ENCODE data around the gene RPS6KA5.
"Not testable (repeated sequence)": the region's sequence is repeated elsewhere in the genome, so short reads cannot be mapped to it uniquely, and the experiment has no call there.

The RPS6KA5 gene

DNA sequence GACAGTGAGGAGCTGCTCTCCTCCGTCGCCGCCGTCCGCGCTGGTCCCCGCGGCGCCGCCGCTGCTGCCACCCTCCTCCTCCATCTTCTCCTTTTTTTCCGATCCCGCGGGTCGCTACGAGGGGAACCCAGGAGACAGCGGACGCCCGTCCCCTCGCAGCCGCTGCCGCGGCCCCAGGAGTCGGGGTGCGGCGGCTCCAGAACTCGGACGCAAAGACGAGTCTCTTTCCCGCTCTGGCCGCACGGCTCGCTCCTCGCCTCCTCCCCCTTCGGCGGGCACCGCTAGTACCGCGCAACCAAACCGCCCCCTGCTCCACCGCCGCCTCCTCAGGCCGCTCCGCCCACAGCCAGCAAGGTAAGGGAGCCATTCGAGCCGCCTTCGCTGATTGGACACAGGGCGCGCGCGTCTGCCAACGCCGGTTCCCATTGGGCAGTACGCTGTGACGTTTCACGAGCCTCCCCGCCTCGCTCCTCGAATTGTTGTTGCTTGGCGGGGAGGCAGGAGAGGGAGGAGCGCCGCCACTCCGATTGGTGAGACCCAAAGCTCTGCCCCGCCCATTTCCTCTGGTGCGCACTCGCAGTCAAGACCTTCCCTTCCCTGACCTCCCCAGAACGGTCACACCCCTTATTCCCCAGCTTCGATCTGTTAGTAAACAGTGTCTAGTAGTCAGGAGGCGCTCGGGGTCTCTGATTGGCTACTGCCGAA lies at the start of gene RPS6KA5:
RPS6KA5 (minus strand) TSS at position 291 of the 705 bp plus-strand sequence; CDS start at position 84, 207 bp downstream.
- peak; percentile 99 for DNase-seq (ENCODE audit: low read depth)

- no peak for DNase-seq (ENCODE audit: low read depth)
Measured at GRCh38 chr14:91108941-91109611, 48.6 kb upstream of the RPS6KA5 start.

- DNase-seq (ENCODE audit: low read depth) = no peak
Measured at GRCh38 chr14:91103116-91103515, 42.7 kb upstream of the RPS6KA5 start.

GRCh38 chr14:91100102-91100501 lies 39.7 kb upstream of the RPS6KA5 start:
- no peak for DNase-seq (ENCODE audit: low read depth)

- no peak for DNase-seq (ENCODE audit: low read depth)
Measured at GRCh38 chr14:91098591-91098990, 38.1 kb upstream of the RPS6KA5 start.

DNA sequence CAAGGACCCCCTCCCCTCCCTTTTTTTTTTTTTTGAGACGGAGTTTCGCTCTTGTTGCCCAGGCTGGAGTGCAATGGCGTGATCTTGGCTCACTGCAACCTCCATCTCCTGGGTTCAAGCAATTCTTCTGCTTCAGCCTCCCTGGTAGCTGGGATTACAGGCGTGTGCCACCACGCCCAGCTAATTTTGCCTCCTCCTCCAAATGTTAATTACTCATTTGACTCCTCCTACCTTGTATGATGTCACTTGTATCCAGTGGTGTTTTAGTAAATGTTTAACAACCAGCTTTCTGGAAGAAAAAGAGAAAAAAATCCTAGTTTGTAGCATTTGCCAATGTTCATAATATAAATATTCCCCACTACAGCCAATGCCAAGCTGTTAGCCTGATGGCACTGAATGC lies 37.2 kb upstream of the RPS6KA5 start:
- DNase-seq (ENCODE audit: low read depth) = not testable (repeated sequence)

DNA sequence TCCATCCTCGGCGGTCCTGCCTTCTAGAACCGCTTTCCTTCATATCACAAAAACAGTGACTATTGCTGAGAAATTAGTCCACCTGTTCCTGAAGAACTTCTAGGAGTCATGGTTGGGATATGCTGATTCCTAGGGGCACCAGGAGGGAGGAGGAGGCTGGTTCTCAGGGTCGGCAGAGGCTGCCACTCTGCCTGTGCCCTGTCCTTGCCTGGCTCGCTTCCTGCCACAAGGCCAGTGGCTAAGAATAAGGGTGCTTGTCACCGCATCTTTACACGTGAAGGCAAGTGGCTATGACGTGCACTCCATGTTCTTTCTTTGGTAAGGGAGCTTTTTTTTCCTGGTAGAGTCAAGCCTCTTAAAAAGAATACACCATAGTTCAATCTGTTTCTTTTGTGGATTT lies 34.7 kb upstream of the RPS6KA5 start:
- no peak for DNase-seq (ENCODE audit: low read depth)

- no peak for DNase-seq (ENCODE audit: low read depth)
Measured at GRCh38 chr14:91094772-91095171, 34.3 kb upstream of the RPS6KA5 start.

GRCh38 chr14:91093743-91094472 lies 33.5 kb upstream of the RPS6KA5 start:
- DNase-seq (ENCODE audit: low read depth) = not testable (repeated sequence)

GRCh38 chr14:91092073-91092472 lies 31.6 kb upstream of the RPS6KA5 start:
- DNase-seq (ENCODE audit: low read depth) = no peak

GRCh38 chr14:91090743-91091142 lies 30.3 kb upstream of the RPS6KA5 start:
- DNase-seq (ENCODE audit: low read depth) = no peak

DNA sequence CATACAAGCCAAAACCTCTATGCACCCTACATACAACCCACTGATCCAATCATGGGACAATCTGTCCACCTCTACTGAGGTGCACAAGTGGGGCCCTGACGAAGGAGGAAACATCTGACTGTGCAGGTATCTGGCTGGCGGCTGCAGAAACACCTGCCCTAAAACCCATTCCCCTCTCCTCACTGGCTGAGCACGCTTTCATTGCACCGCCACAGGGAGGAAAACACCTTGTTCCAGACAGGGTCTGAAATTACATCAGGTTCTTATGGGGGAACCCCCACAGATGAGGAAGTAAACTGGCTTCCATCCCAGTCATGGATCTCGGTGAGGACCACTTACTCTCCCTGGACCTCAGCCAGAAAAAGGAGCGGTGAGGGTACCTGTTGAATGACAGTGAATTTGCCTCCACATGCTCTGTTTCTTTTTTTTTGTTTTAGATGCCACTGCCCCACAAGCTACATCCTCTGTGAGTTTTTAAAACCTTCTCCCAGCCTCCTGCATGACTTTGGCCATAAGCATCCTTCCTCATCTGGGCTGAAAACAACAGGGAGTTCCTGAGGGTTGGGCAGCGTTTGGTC lies 29.6 kb upstream of the RPS6KA5 start:
- no peak for DNase-seq (ENCODE audit: low read depth)

GRCh38 chr14:91088585-91089235 lies 28.3 kb upstream of the RPS6KA5 start:
- DNase-seq (ENCODE audit: low read depth) = no peak

DNA sequence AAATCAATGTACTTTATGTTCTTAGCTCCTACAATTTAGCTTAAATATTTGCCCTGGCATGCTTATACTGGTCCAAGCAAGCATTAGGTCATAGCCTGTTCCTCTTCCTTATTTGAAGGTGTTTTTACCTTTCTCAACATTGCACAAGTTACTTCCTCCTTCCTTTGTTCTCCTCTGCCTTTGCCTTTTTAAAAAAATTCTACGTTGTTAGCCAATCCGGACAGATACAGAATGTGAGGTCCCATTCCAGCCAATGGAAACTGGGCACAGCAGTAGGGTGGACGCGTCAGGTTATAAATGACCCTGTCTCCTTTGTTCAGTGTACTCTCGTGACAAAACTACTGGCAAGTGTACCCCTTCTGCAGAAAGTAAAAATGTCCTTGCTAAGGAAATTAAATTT lies 27.0 kb upstream of the RPS6KA5 start:
- DNase-seq (ENCODE audit: low read depth) = not testable (repeated sequence)

- no peak for DNase-seq (ENCODE audit: low read depth)
Measured at GRCh38 chr14:91084516-91084915, 24.1 kb upstream of the RPS6KA5 start.

GRCh38 chr14:91082282-91082681 lies 21.8 kb upstream of the RPS6KA5 start:
- no peak for DNase-seq (ENCODE audit: low read depth)

GRCh38 chr14:91080071-91080470 lies 19.6 kb upstream of the RPS6KA5 start:
- no peak for DNase-seq (ENCODE audit: low read depth)

DNA sequence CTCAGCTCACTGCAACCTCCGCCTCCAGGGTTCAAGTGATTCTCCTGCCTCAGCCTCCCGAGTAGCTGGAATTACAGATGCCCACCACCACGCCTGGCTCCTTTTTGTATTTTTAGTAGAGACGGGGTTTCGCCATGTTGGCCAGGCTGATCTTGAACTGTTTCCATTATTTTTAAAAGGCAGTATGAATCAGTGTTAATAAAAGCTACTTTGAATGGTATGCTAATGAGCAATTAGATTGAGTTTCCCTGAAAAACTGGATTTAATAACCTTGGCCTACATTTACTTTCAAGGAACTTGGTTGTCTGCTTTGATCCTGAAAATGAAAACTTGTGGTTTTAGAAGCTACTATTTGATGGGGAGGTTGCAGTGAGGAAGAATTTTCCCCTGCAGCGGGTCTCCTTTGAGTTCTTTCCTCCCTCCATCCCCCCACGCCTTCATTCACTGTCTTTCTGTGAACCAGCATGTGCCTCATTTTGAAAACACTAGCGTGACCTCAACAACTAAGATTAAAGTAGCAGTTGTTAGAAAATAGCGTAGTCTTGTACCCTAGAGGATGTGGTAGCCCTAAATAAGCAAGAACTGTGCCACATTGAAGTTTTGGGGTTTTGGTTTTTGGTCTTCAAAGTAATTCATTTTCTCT lies 17.8 kb upstream of the RPS6KA5 start:
- DNase-seq (ENCODE audit: low read depth) = no peak

DNA sequence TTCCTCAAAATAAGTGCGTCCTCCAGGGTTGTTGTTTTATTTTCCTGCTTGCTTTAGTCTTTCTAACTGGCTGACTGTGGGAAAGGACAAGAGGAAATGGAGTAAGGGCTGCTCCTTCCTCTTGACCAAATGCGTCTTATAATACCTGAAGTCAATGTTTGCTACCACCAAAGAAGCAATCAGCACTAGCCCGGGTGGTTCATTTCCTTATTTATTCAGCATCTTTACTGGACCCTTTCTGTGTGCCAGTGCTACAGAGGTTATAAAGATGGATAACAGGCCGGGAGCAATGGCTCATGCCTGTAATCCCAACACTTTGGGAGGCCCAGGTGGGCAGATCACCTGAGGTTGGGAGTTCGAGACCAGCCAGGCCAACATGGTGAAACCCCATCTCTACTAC lies 15.1 kb upstream of the RPS6KA5 start:
- no peak for DNase-seq (ENCODE audit: low read depth)

DNA sequence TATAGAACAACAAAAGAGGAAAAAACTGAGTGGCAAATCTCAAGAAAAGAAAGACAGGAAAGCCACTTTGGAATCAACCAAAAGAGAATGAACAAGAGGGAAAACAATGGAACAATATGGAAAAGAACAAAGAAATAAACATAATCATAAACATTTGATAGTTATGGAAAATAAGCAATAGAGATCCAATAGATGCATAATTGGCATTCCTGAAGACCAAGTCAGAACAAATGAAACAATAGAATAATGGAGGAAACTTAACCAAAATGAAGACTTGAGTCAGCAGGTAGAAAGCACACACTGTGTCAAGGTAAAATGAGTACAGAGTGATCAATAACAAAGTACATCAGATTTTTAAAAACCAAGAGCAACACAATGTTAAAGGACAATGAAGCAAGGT lies 10.1 kb upstream of the RPS6KA5 start:
- no peak for DNase-seq (ENCODE audit: low read depth)

DNA sequence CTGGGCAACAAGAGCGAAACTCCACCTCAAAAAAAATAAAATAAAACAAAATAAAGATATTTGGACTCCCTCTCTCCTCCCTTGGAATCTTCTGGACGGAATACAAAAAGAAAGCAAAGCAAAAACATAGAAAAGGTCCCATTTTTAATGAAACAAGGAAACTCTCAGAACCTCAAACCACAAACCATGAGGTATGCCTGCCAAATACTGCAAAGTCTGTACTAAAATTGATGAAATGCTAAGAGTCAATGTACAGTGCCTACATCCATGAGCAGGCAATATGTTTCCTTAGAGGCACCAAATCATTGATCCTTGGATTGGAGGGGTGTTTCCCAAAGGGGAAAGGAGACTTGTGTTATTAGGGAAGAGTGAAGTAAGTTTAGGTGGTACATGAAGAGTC lies 8.2 kb upstream of the RPS6KA5 start:
- DNase-seq (ENCODE audit: low read depth) = no peak

GRCh38 chr14:91067186-91067585 lies 6.7 kb upstream of the RPS6KA5 start:
- DNase-seq (ENCODE audit: low read depth) = no peak

All from GM04503 (cell line).